T-cell (primary cell): ENCODE measurements around the gene TRIM7. TPM values are rescaled to one million over a fixed set of nuclear protein-coding genes. Genes with fewer than 3 reads are reported as not detected.

Experiments used
- ATAC-seq, 4 experiments: fragments of 200-7000 bp in 3 of 4; fragments of 150-1000 bp in 1 of 4; cut with Tn5 transposase; replicated peaks in 1 of 4; 1 replicate in 3 of 4; 2 replicates in 1 of 4; pipeline ENCODE4 v1.10.0; 2021; ENCODE audit warnings: moderate library complexity in 3 of 4, mild to moderate bottlenecking in 2 of 4, moderate number of reproducible peaks in 1 of 4
- CTCF ChIA-PET, 2 donors: fragments of 300-600 bp; sonication (Branson Sonifier 250); formaldehyde crosslinking; loops; one replicate each; lab custom pipeline; 2022; ENCODE audit warnings: antibody characterized with exemption in 2 of 2; lab: Charles Lee
- POLR2A ChIA-PET, 2 donors: fragments of 300-600 bp; sonication (Branson Sonifier 250); formaldehyde crosslinking; loops; one replicate each; lab custom pipeline; 2022; ENCODE audit warnings: antibody characterized with exemption in 2 of 2; lab: Charles Lee
- DNase-seq, 35 experiments: peaks; one replicate each; pipeline versions ENCODE4 v3.0.0 to v3.0.0-alpha.2; 2013 to 2023
- H3K27ac ChIP-seq: one replicate; pipeline ENCODE4 v1.5.1; 2013; ENCODE audit warnings: low read length
- H3K27me3 ChIP-seq, 2 experiments: replicated peaks in 1 of 2; 1 replicate in 1 of 2; 2 replicates in 1 of 2; pipeline versions ENCODE4 v1.6.1 to v1.7.0; 2013; ENCODE audit warnings: low read length in 1 of 2, mixed read lengths in 1 of 2; ENCODE audit not compliant: control insufficient read depth in 2 of 2, insufficient read depth in 2 of 2; ENCODE audit errors: extremely low read depth in 1 of 2
- H3K36me3 ChIP-seq, 2 donors: 1 replicate in 1 of 2; 2 replicates in 1 of 2; pipeline versions ENCODE4 v1.6.1 to v1.7.0; 2013; ENCODE audit warnings: low read length in 1 of 2; ENCODE audit not compliant: control insufficient read depth in 2 of 2, insufficient read depth in 1 of 2; ENCODE audit errors: extremely low read depth in 1 of 2
- H3K4me1 ChIP-seq, 2 experiments: 1 replicate in 1 of 2; 2 replicates in 1 of 2; pipeline versions ENCODE4 v1.6.1 to v1.7.0; 2013; ENCODE audit warnings: low read length in 2 of 2, mixed read lengths in 1 of 2; ENCODE audit not compliant: insufficient read depth in 2 of 2, control insufficient read depth in 1 of 2; ENCODE audit errors: extremely low read depth in 1 of 2
- H3K4me3 ChIP-seq, 2 donors: 1 replicate in 1 of 2; 2 replicates in 1 of 2; pipeline versions ENCODE4 v1.5.1 to v1.7.0; 2013; ENCODE audit warnings: mild to moderate bottlenecking in 2 of 2, low read length in 1 of 2, moderate library complexity in 1 of 2; ENCODE audit not compliant: control insufficient read depth in 1 of 2; ENCODE audit errors: extremely low read depth in 1 of 2
- H3K9me3 ChIP-seq: 2 replicates; pipeline ENCODE4 v1.7.0; 2013
- H3K27ac Mint-ChIP-seq, 2 donors: one replicate each; pipeline ENCODE4 v1.8.0; 2020 to 2021; ENCODE audit warnings: mild to moderate bottlenecking in 2 of 2, mixed read lengths in 2 of 2
- H3K27me3 Mint-ChIP-seq, 2 donors: one replicate each; pipeline ENCODE4 v1.8.0; 2021 to 2022; ENCODE audit warnings: mixed read lengths in 2 of 2
- H3K36me3 Mint-ChIP-seq: one replicate; pipeline ENCODE4 v1.8.0; 2021; ENCODE audit warnings: mixed read lengths
- H3K4me1 Mint-ChIP-seq, 3 donors: one replicate each; pipeline ENCODE4 v1.8.0; 2020 to 2022; ENCODE audit warnings: mixed read lengths in 3 of 3, mild to moderate bottlenecking in 1 of 3
- H3K4me3 Mint-ChIP-seq, 3 donors: one replicate each; pipeline ENCODE4 v1.8.0; 2020 to 2022; ENCODE audit warnings: mild to moderate bottlenecking in 3 of 3, mixed read lengths in 3 of 3, moderate library complexity in 3 of 3
- H3K9me3 Mint-ChIP-seq, 3 donors: one replicate each; pipeline ENCODE4 v1.8.0; 2020 to 2022; ENCODE audit warnings: mixed read lengths in 3 of 3
- WGBS: methylation state at CpG from one replicate; pipeline ENCODE4 v1.1.5; 2013; ENCODE audit warnings: missing lambda C conversion rate; ENCODE audit not compliant: insufficient coverage; 5-methylcytosine and 5-hydroxymethylcytosine counted together
- total RNA-seq, 35 experiments: library from RNA in 6 of 35; stranded (reverse) in 6 of 35; fragments of 120-200 nt in 1 of 35; gene quantifications; one replicate each; pipeline versions ENCODE4 v1.2.1 to v1.2.4 and lab custom pipeline; 2013 to 2026

TRIM7 gene
- total RNA-seq, 5 donors from 2014 or later (not counting 1 experiment from before 2014, with no cell fraction given) = 1.6 to 3.1 (median 3.0) TPM

DNA sequence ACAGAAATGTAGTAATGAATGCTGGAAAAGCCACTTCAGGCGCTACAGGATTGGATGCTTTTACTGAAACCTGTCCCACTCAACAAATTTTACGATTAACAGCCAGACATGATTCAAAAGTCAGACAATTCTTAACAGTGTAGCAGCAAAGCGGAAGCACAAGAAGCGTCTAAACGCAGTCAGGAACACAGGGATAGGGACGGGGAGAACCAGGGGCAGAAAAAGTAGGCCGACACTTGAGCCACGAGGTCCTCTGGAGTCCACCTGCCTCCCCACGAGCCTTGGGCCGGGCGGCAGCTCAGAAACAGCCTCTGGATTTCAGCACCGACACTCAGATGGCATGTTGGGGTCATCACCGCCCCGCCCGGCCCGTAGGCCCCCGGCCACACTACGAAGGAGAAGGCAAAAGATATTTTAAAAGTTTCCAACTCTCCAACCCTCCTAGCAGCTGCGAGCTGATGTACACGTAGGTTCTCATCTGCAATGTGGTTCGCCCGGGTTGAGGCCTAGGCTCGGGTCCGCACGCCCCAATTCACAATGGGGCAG is 38.1 kb upstream of the TRIM7 start:
- peak overlapping the region; percentile 96 for H3K4me3 ChIP-seq
- Mint-ChIP-seq H3K36me3 (peaks cover 32% of the 10 kb centered on the region), H3K27me3 (no peaks in the 10 kb centered on the region), H3K4me1 (peaks cover 62 to 78% (median 75%) of the 10 kb centered on the region in 3 donors), H3K9me3 (no peaks in the 10 kb centered on the region), H3K4me3 (peak overlapping the region; percentile 91 to 99 (median 91)), H3K27ac (peak overlapping the region; percentile 90 to 99)
- H3K36me3 ChIP-seq = peaks cover 13 to 49% of the 10 kb centered on the region in 2 donors
- DNase-seq = peak in 4 of 35 experiments; percentile 31 to 45 (median 38)
- POLR2A ChIA-PET = interaction anchor here in 1 of 2 donors (0.6 kb wide), 1 partner anchor 20 kb away, joined by 3 read pairs; the partner anchor contains the start of gene TRIM41
- peak in 3 of 4 experiments; percentile 6 to 11 (median 10) for ATAC-seq
- CTCF ChIA-PET = interaction anchor here (0.5 to 1.8 kb wide), 2 partner anchors 17 to 19 kb away, joined by 6 to 7 read pairs; no protein-coding TSS in a partner anchor
- no peaks in the 10 kb centered on the region for H3K9me3 ChIP-seq
- 0% methylated on average over 22 of the region's 25 CpGs for WGBS
- H3K27ac ChIP-seq = peak overlapping the region; percentile 95
- H3K4me1 ChIP-seq = peaks cover 34 to 77% of the 10 kb centered on the region in 2 experiments
- H3K27me3 ChIP-seq = no peaks in the 10 kb centered on the region

- peak overlapping the region; percentile 96 for H3K4me3 ChIP-seq
- H3K27me3 ChIP-seq = no peaks in the 10 kb centered on the region
- peaks cover 30 to 69% of the 10 kb centered on the region in 2 experiments for H3K4me1 ChIP-seq
Observed at GRCh38 chr5:181242031-181242451, 37.0 kb upstream of the TRIM7 start.

GRCh38 chr5:181241393-181241975 is 36.5 kb upstream of the TRIM7 start:
- Histone ChIP-seq H3K4me1 (peaks cover 25 to 63% of the 10 kb centered on the region in 2 experiments), H3K4me3 (peak overlapping the region in 1 of 2 donors; percentile 96), H3K36me3 (peaks cover 13 to 65% of the 10 kb centered on the region in 2 donors), H3K9me3 (no peaks in the 10 kb centered on the region), H3K27me3 (no peaks in the 10 kb centered on the region), H3K27ac (peak overlapping the region; percentile 95)
- ChIA-PET CTCF (interaction anchor here in 1 of 2 donors (0.8 kb wide), 1 partner anchor 661 kb away, joined by 3 read pairs; no protein-coding TSS in a partner anchor), POLR2A (interaction anchor here (0.7 to 1.5 kb wide), 2 partner anchors 18 to 113 kb away, joined by 7 to 8 read pairs; no protein-coding TSS in a partner anchor)
- peaks cover 53 to 72% (median 66%) of the 10 kb centered on the region in 3 donors for H3K4me1 Mint-ChIP-seq
- H3K27me3 Mint-ChIP-seq = no peaks in the 10 kb centered on the region
- peak in 1 of 35 experiments; percentile 59 for DNase-seq
- peaks cover 47% of the 10 kb centered on the region for H3K36me3 Mint-ChIP-seq
- H3K4me3 Mint-ChIP-seq = peak overlapping the region; percentile 91 to 99 (median 91)
- H3K27ac Mint-ChIP-seq = peak overlapping the region; percentile 90 to 99
- WGBS = 83% methylated on average over 1 of the region's 6 CpGs
- ATAC-seq = peak in 1 of 4 experiments; percentile 3
- peaks cover 0 to 2% (median 0%) of the 10 kb centered on the region in 3 donors for H3K9me3 Mint-ChIP-seq

More at GRCh38 chr5:181242031-181242451, 37.0 kb upstream of the TRIM7 start:
- Mint-ChIP-seq H3K4me1 (peaks cover 54 to 74% (median 67%) of the 10 kb centered on the region in 3 donors), H3K27me3 (no peaks in the 10 kb centered on the region), H3K36me3 (peaks cover 41% of the 10 kb centered on the region), H3K27ac (peak overlapping the region; percentile 90 to 99), H3K9me3 (no peaks in the 10 kb centered on the region), H3K4me3 (peak overlapping the region; percentile 91 to 99 (median 91))
- peaks cover 13 to 60% of the 10 kb centered on the region in 2 donors for H3K36me3 ChIP-seq
- 28% methylated on average over 2 of the region's 6 CpGs for WGBS
- no peaks in the 10 kb centered on the region for H3K9me3 ChIP-seq
- peak overlapping the region; percentile 95 for H3K27ac ChIP-seq
- no peak for DNase-seq
- POLR2A ChIA-PET = interaction anchor here in 1 of 2 donors (1.5 kb wide), 1 partner anchor 18 kb away, joined by 8 read pairs; no protein-coding TSS in a partner anchor
- ATAC-seq = no peak
- CTCF ChIA-PET = interaction anchor here in 1 of 2 donors (0.8 kb wide), 1 partner anchor 662 kb away, joined by 3 read pairs; no protein-coding TSS in a partner anchor

DNA sequence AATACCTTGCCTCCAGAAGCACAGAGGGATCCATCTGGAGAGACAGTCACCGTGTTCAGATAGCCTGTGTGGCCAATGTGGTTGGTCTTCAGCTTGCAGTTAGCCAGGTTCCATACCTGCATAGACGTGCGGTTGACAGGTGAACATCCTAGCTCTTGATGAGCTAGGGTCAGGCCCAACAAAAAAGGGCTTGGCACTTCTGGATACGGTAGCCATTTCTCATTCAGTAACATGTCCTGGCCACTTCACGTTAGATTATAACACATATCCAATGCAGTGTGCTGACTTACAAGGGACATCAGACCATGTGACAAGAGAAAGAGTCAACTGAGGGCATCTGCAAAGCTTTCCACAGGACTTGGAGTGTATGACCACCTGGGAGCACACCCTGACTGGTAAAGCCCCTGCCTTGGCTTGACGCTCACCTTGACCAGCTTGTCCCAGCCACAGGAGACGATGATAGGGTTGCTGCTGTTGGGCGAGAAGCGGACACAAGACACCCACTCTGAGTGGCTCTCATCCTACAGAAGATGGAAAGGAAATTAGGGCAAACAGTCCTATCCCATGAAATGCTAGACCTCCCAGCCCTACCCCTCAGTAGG is 34.2 kb upstream of the TRIM7 start:
- Histone ChIP-seq H3K36me3 (peaks cover 16 to 88% of the 10 kb centered on the region in 2 donors), H3K27ac (no peak overlapping the region), H3K9me3 (no peaks in the 10 kb centered on the region), H3K4me1 (peaks cover 9 to 40% of the 10 kb centered on the region in 2 experiments), H3K27me3 (no peaks in the 10 kb centered on the region), H3K4me3 (no peak overlapping the region)
- H3K9me3 Mint-ChIP-seq = peaks cover 0 to 2% (median 0%) of the 10 kb centered on the region in 3 donors
- POLR2A ChIA-PET = interaction anchor here in 1 of 2 donors (0.7 kb wide), 1 partner anchor 9 kb away, joined by 3 read pairs; no protein-coding TSS in a partner anchor
- peak overlapping the region; percentile 34 to 71 for H3K27ac Mint-ChIP-seq
- H3K4me1 Mint-ChIP-seq = peaks cover 35 to 51% (median 50%) of the 10 kb centered on the region in 3 donors
- no peaks in the 10 kb centered on the region for H3K27me3 Mint-ChIP-seq
- no peak for ATAC-seq
- H3K36me3 Mint-ChIP-seq = peaks cover 55% of the 10 kb centered on the region
- CTCF ChIA-PET = interaction anchor here in 1 of 2 donors (1.1 kb wide), 1 partner anchor 22 kb away, joined by 3 read pairs; the partner anchor contains the start of gene TRIM52
- 92% methylated on average over 5 of the region's 9 CpGs for WGBS
- DNase-seq = no peak
- H3K4me3 Mint-ChIP-seq = no peak overlapping the region

DNA sequence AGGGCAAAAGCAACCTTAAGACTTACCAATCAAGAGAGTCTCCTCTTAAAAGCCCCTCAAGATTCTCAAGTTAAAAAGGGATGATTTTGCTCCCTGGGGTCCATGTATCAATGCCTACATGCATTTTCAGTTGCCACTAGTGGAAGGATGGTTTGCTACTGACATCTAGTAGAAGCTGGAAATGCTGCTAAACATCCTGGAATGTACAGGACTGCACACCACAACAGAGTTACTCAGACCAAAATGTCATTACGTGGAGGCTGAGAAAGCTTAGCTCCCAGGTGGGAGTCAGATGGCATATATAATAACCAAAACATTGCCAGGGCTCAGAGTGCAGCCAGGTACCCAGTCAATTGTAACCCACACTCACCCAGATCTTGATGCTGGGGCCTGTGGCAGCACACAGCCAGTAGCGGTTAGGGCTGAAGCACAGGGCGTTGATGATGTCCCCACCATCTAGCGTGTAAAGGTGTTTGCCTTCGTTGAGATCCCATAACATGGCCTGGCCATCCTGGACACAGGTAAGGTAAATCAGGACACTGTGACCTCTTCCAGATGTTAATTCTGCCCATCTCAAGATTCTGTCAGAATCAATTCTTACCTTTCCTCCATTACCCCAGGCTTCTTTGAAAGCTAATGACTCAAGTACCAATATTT is 32.9 kb upstream of the TRIM7 start:
- peaks cover 9 to 36% of the 10 kb centered on the region in 2 experiments for H3K4me1 ChIP-seq
- Mint-ChIP-seq H3K27ac (peak overlapping the region; percentile 52 to 69), H3K9me3 (peaks cover 0 to 2% (median 0%) of the 10 kb centered on the region in 3 donors), H3K4me1 (peaks cover 31 to 44% (median 37%) of the 10 kb centered on the region in 3 donors), H3K4me3 (no peak overlapping the region), H3K36me3 (peaks cover 60% of the 10 kb centered on the region), H3K27me3 (no peaks in the 10 kb centered on the region)
- ChIA-PET POLR2A (interaction anchor here in 1 of 2 donors (0.5 to 0.7 kb wide), 2 partner anchors 14 to 15 kb away, joined by 3 read pairs; partner anchors contain the start of gene TRIM41), CTCF (interaction anchor here in 1 of 2 donors (0.5 kb wide), 1 partner anchor 30 kb away, joined by 5 read pairs; no protein-coding TSS in a partner anchor)
- WGBS = 95% methylated on average over 4 of the region's 5 CpGs
- ATAC-seq = no peak
- no peak overlapping the region for H3K27ac ChIP-seq
- DNase-seq = no peak
- no peaks in the 10 kb centered on the region for H3K9me3 ChIP-seq
- peaks cover 23 to 98% of the 10 kb centered on the region in 2 donors for H3K36me3 ChIP-seq
- H3K4me3 ChIP-seq = no peak overlapping the region
- no peaks in the 10 kb centered on the region for H3K27me3 ChIP-seq
